ENCODE data around the gene FSTL1. TPM values are rescaled to one million over a fixed set of nuclear protein-coding genes. Genes with fewer than 3 reads are reported as not detected.

The FSTL1 gene
- total and polyA plus RNA-seq, 5 donors from 2014 or later: 1.0 TPM; not detected in 4

DNA sequence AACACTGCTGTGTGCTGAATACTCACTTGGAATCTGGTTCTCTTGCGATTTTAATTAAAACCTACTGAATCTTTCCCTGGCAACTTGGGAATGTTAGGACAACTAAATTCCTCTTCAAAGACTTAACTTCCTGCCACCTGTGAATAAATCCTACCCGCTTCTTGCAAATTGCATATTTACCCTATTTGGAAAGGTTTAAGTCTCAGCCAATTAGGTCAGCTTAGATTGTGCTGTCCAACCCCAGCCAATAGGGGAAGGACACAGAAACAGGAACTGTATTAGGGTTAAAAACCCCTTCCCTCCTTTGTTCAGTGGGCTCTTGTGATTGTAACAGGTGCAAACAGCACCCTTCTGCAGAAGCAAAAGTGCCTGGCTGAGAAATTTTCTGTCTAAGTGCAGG is 38.6 kb upstream of the FSTL1 start:
- Histone ChIP-seq H3K9me3 (ENCODE audit: control insufficient read depth in 2 of 2, low read length in 2 of 2) (no peaks in the 10 kb centered on the region), H3K27me3 (ENCODE audit: control insufficient read depth, insufficient read depth, low read length) (peaks cover 3% of the 10 kb centered on the region), H3K27ac (ENCODE audit: insufficient read depth, low read length, poor library complexity, severe bottlenecking) (no peak overlapping the region), H3K4me1 (ENCODE audit: control insufficient read depth, insufficient read depth, low read length, poor library complexity, severe bottlenecking) (no peaks in the 10 kb centered on the region), H3K4me3 (ENCODE audit: low read depth, low read length) (no peak overlapping the region), H3K36me3 (ENCODE audit: control insufficient read depth, insufficient read depth, low read length) (no peaks in the 10 kb centered on the region)
- DNase-seq: no peak
- Mint-ChIP-seq H3K36me3 (no peaks in the 10 kb centered on the region), H3K27me3 (peaks cover 9% of the 10 kb centered on the region), H3K4me3 (no peak overlapping the region), H3K4me1 (no peaks in the 10 kb centered on the region), H3K9me3 (peaks cover 0 to 8% (median 2%) of the 10 kb centered on the region in 7 donors), H3K27ac (no peak overlapping the region)
- no peak for ATAC-seq (ENCODE audit: low read depth in 2 of 2)

- Histone ChIP-seq H3K9me3 (ENCODE audit: control insufficient read depth in 2 of 2, low read length in 2 of 2) (no peaks in the 10 kb centered on the region), H3K36me3 (ENCODE audit: control insufficient read depth, insufficient read depth, low read length) (no peaks in the 10 kb centered on the region), H3K27ac (ENCODE audit: insufficient read depth, low read length, poor library complexity, severe bottlenecking) (no peak overlapping the region), H3K4me3 (ENCODE audit: low read depth, low read length) (no peak overlapping the region), H3K4me1 (ENCODE audit: control insufficient read depth, insufficient read depth, low read length, poor library complexity, severe bottlenecking) (no peaks in the 10 kb centered on the region), H3K27me3 (ENCODE audit: control insufficient read depth, insufficient read depth, low read length) (peaks cover 7% of the 10 kb centered on the region)
- no peak overlapping the region for H3K27ac Mint-ChIP-seq
- H3K4me3 Mint-ChIP-seq: no peak overlapping the region
- peaks cover 0 to 2% (median 0%) of the 10 kb centered on the region in 7 donors for H3K9me3 Mint-ChIP-seq
- DNase-seq: no peak
- H3K27me3 Mint-ChIP-seq: peaks cover 9% of the 10 kb centered on the region
- H3K4me1 Mint-ChIP-seq: no peaks in the 10 kb centered on the region
- H3K36me3 Mint-ChIP-seq: no peaks in the 10 kb centered on the region
- ATAC-seq (ENCODE audit: low read depth in 2 of 2): no peak
Observed at GRCh38 chr3:120488296-120488695, 37.5 kb upstream of the FSTL1 start.

DNA sequence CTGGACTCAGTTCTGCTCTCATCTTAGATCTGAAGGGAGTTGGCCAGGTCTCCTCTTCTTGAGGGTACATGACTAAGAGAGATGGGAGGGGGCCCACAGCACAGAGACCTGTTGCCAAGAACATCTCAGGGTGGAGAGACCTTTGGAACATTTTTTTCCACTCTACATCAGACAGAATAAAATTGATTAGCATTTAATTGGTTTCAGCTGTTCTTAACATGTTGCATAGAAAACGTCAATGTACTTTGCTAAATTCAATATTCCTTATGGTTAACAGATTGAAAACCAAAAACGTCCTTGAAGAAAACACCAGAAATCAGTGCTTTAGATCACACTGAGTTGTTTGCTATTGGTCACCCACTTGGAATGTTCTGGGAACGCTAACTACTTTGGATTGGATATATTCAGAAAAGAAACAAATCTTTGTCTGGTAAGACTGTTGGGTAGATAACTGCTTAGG is 36.4 kb upstream of the FSTL1 start:
- Histone ChIP-seq H3K27ac (ENCODE audit: insufficient read depth, low read length, poor library complexity, severe bottlenecking) (no peak overlapping the region), H3K4me3 (ENCODE audit: low read depth, low read length) (no peak overlapping the region), H3K9me3 (ENCODE audit: control insufficient read depth in 2 of 2, low read length in 2 of 2) (no peaks in the 10 kb centered on the region), H3K4me1 (ENCODE audit: control insufficient read depth, insufficient read depth, low read length, poor library complexity, severe bottlenecking) (no peaks in the 10 kb centered on the region), H3K36me3 (ENCODE audit: control insufficient read depth, insufficient read depth, low read length) (no peaks in the 10 kb centered on the region), H3K27me3 (ENCODE audit: control insufficient read depth, insufficient read depth, low read length) (peaks cover 7% of the 10 kb centered on the region)
- Mint-ChIP-seq H3K27me3 (peaks cover 9% of the 10 kb centered on the region), H3K4me3 (peak overlapping the region in 1 of 4 donors; percentile 80), H3K27ac (no peak overlapping the region), H3K4me1 (no peaks in the 10 kb centered on the region), H3K36me3 (no peaks in the 10 kb centered on the region), H3K9me3 (peaks cover 0 to 2% (median 0%) of the 10 kb centered on the region in 7 donors)
- ATAC-seq (ENCODE audit: low read depth in 2 of 2) (no peak), DNase-seq (no peak)

- ATAC-seq (ENCODE audit: low read depth in 2 of 2) (no peak), DNase-seq (no peak)
- H3K27ac ChIP-seq (ENCODE audit: insufficient read depth, low read length, poor library complexity, severe bottlenecking): no peak overlapping the region
- no peaks in the 10 kb centered on the region for H3K4me1 ChIP-seq (ENCODE audit: control insufficient read depth, insufficient read depth, low read length, poor library complexity, severe bottlenecking)
- Mint-ChIP-seq H3K9me3 (no peaks in the 10 kb centered on the region), H3K4me3 (no peak overlapping the region), H3K36me3 (no peaks in the 10 kb centered on the region), H3K27me3 (peaks cover 14% of the 10 kb centered on the region), H3K27ac (no peak overlapping the region), H3K4me1 (no peaks in the 10 kb centered on the region)
- H3K9me3 ChIP-seq (ENCODE audit: control insufficient read depth in 2 of 2, low read length in 2 of 2): no peaks in the 10 kb centered on the region
- H3K4me3 ChIP-seq (ENCODE audit: low read depth, low read length): no peak overlapping the region
- H3K36me3 ChIP-seq (ENCODE audit: control insufficient read depth, insufficient read depth, low read length): no peaks in the 10 kb centered on the region
- H3K27me3 ChIP-seq (ENCODE audit: control insufficient read depth, insufficient read depth, low read length): peaks cover 4% of the 10 kb centered on the region
Observed at GRCh38 chr3:120481081-120481480, 30.3 kb upstream of the FSTL1 start.

- no peak for DNase-seq
- no peaks in the 10 kb centered on the region for H3K9me3 ChIP-seq (ENCODE audit: control insufficient read depth in 2 of 2, low read length in 2 of 2)
Observed at GRCh38 chr3:120477781-120478180, 27.0 kb upstream of the FSTL1 start.

GRCh38 chr3:120475722-120476377 is 25.1 kb upstream of the FSTL1 start:
- no peak for DNase-seq
- no peaks in the 10 kb centered on the region for H3K36me3 ChIP-seq (ENCODE audit: control insufficient read depth, insufficient read depth, low read length)
- no peak overlapping the region for H3K4me3 ChIP-seq (ENCODE audit: low read depth, low read length)
- H3K27me3 ChIP-seq (ENCODE audit: control insufficient read depth, insufficient read depth, low read length): no peaks in the 10 kb centered on the region
- no peaks in the 10 kb centered on the region for H3K4me1 ChIP-seq (ENCODE audit: control insufficient read depth, insufficient read depth, low read length, poor library complexity, severe bottlenecking)
- H3K36me3 Mint-ChIP-seq: no peaks in the 10 kb centered on the region
- H3K9me3 ChIP-seq (ENCODE audit: control insufficient read depth in 2 of 2, low read length in 2 of 2): no peaks in the 10 kb centered on the region
- no peak overlapping the region for H3K27ac Mint-ChIP-seq
- H3K27me3 Mint-ChIP-seq: peaks cover 21% of the 10 kb centered on the region
- no peaks in the 10 kb centered on the region for H3K4me1 Mint-ChIP-seq
- H3K4me3 Mint-ChIP-seq: no peak overlapping the region
- H3K9me3 Mint-ChIP-seq: peaks cover 0 to 3% (median 0%) of the 10 kb centered on the region in 7 donors
- no peak for ATAC-seq (ENCODE audit: low read depth in 2 of 2)
- H3K27ac ChIP-seq (ENCODE audit: insufficient read depth, low read length, poor library complexity, severe bottlenecking): no peak overlapping the region

More at GRCh38 chr3:120477781-120478180, 27.0 kb upstream of the FSTL1 start:
- Mint-ChIP-seq H3K27me3 (peaks cover 25% of the 10 kb centered on the region), H3K9me3 (peaks cover 0 to 3% (median 0%) of the 10 kb centered on the region in 7 donors), H3K4me3 (no peak overlapping the region), H3K36me3 (no peaks in the 10 kb centered on the region), H3K4me1 (no peaks in the 10 kb centered on the region), H3K27ac (no peak overlapping the region)
- ATAC-seq (ENCODE audit: low read depth in 2 of 2): no peak
- no peak overlapping the region for H3K4me3 ChIP-seq (ENCODE audit: low read depth, low read length)
- no peaks in the 10 kb centered on the region for H3K27me3 ChIP-seq (ENCODE audit: control insufficient read depth, insufficient read depth, low read length)
- no peak overlapping the region for H3K27ac ChIP-seq (ENCODE audit: insufficient read depth, low read length, poor library complexity, severe bottlenecking)
- no peaks in the 10 kb centered on the region for H3K4me1 ChIP-seq (ENCODE audit: control insufficient read depth, insufficient read depth, low read length, poor library complexity, severe bottlenecking)
- no peaks in the 10 kb centered on the region for H3K36me3 ChIP-seq (ENCODE audit: control insufficient read depth, insufficient read depth, low read length)

DNA sequence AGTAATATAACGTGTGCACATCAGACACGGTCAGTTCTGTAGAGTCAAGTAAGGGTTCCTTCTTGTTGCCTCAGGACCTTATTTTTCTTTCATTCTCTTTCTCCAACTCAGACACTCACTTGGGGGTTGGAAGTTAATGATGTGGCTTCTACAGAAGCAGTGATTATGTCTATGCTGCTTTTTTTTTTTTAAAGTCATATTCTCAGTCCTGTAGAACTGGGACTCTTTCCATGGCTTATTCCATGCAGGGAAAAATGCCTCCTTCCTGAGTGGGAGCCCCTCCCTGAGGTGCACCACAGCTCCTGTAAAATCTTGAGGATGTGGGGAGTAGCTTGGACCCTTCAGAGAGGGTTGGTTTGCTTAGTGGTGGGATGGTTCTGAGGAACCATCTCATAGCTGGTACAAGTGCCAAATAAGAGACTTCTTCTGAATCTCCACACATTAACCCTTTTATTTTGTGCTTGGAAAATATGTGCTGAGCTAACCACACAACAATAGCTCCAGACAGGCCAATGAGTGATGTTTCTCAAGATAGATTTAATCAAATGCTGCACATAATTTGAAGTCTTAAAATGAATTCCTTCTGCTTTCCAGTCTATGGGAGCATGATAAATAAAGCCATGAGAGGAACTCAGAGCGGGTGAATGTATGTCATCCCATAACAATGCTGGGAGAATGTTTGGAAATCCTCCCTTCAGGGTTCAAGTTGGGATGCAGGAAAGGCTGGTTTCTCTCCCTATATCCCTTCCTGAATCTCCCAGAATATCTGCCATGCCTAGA is 23.3 kb upstream of the FSTL1 start:
- Histone ChIP-seq H3K4me3 (ENCODE audit: low read depth, low read length) (no peak overlapping the region), H3K9me3 (ENCODE audit: control insufficient read depth in 2 of 2, low read length in 2 of 2) (no peaks in the 10 kb centered on the region), H3K27ac (ENCODE audit: insufficient read depth, low read length, poor library complexity, severe bottlenecking) (no peak overlapping the region), H3K4me1 (ENCODE audit: control insufficient read depth, insufficient read depth, low read length, poor library complexity, severe bottlenecking) (no peaks in the 10 kb centered on the region), H3K36me3 (ENCODE audit: control insufficient read depth, insufficient read depth, low read length) (no peaks in the 10 kb centered on the region), H3K27me3 (ENCODE audit: control insufficient read depth, insufficient read depth, low read length) (no peaks in the 10 kb centered on the region)
- H3K27ac Mint-ChIP-seq: no peak overlapping the region
- H3K36me3 Mint-ChIP-seq: no peaks in the 10 kb centered on the region
- H3K4me3 Mint-ChIP-seq: no peak overlapping the region
- DNase-seq: no peak
- H3K27me3 Mint-ChIP-seq: peaks cover 23% of the 10 kb centered on the region
- H3K9me3 Mint-ChIP-seq: peaks cover 0 to 4% (median 0%) of the 10 kb centered on the region in 7 donors
- no peak for ATAC-seq (ENCODE audit: low read depth in 2 of 2)
- H3K4me1 Mint-ChIP-seq: no peaks in the 10 kb centered on the region
